ENCODE results near the gene GLTPD2. TPM values are rescaled to one million over a fixed set of nuclear protein-coding genes. Genes with fewer than 3 reads are reported as not detected.
A peak's percentile ranks its signal among the peaks of the same experiment; 100 is the strongest.

Gene GLTPD2
- total RNA-seq, 4 donors from 2014 or later, result 1.1 to 2.0 (median 1.1) TPM; not detected in 1

DNA sequence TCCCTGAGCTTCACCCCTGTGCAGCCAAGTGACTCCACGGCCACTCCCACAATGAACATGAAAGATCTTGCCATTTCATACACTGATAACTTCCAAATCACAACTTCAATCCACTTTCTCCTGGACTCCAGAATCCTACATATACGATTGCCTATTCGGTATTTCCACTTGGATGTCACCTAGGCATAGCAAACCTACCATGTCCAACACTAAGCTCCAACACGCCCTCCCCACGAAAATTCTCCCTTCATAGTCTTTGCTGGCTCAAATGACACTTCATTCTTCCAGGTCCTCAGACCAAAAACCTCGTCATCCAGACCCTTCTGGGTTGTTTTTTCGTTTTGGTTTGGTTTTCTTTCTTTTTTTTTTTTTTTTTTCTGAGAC lies 1.9 kb downstream of the GLTPD2 start:
- H3K9me3 ChIP-seq, result no peaks in the 10 kb centered on the region
- H3K27ac ChIP-seq, result peak overlapping the region; percentile 95 to 99 (median 96)
- intact Hi-C loops (cut with DNase I), result no loop called here
- no peaks in the 10 kb centered on the region for H3K36me3 ChIP-seq
- TF ChIP-seq, protein P1, sequence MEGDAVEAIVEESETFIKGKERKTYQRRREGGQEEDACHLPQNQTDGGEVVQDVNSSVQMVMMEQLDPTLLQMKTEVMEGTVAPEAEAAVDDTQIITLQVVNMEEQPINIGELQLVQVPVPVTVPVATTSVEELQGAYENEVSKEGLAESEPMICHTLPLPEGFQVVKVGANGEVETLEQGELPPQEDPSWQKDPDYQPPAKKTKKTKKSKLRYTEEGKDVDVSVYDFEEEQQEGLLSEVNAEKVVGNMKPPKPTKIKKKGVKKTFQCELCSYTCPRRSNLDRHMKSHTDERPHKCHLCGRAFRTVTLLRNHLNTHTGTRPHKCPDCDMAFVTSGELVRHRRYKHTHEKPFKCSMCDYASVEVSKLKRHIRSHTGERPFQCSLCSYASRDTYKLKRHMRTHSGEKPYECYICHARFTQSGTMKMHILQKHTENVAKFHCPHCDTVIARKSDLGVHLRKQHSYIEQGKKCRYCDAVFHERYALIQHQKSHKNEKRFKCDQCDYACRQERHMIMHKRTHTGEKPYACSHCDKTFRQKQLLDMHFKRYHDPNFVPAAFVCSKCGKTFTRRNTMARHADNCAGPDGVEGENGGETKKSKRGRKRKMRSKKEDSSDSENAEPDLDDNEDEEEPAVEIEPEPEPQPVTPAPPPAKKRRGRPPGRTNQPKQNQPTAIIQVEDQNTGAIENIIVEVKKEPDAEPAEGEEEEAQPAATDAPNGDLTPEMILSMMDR (IDR thresholded peaks at IDR 0.05), result no peak
- no peak for TF ChIP-seq POLR2A (IDR thresholded peaks at IDR 0.05)
- no peak for DNase-seq
- H3K4me3 ChIP-seq, result peak overlapping the region; percentile 44 to 89 (median 67)
- peaks cover 0 to 8% (median 0%) of the 10 kb centered on the region in 4 donors for H3K27me3 ChIP-seq
- 25 to 36% methylated on average over 7 of the region's 7 CpGs for WGBS, 2 donors
- H3K4me1 ChIP-seq, result peaks cover 18 to 55% (median 26%) of the 10 kb centered on the region in 3 donors

DNA sequence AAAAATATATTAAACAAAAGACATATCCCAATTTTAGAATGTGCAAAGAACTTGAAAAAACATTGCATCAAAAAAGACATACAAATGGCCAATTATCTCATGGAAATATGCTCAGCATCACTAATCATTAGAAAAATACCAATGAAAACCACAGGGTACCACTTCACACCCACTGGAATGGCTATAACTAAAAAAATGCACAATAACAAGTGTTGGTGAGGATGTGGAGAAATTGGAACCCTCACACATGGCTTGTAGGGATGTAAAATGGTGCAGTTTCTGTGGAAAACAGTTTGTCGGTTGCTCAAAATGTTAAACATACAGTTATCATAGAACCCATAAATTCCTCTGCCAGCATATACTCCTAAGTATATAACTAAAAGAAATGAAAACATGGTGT lies 6.4 kb downstream of the GLTPD2 start:
- H3K9me3 ChIP-seq, result no peaks in the 10 kb centered on the region
- TF ChIP-seq, protein P1 (IDR thresholded peaks at IDR 0.05), result no peak
- TF ChIP-seq POLR2A (IDR thresholded peaks at IDR 0.05), result no peak
- WGBS, 2 donors, result 93 to 95% methylated on average over 1 of the region's 1 CpG
- peak overlapping the region; percentile 82 to 97 (median 88) for H3K27ac ChIP-seq
- no peak for DNase-seq
- intact Hi-C loops (cut with DNase I), result no loop called here
- no peak overlapping the region for H3K4me3 ChIP-seq
- H3K4me1 ChIP-seq, result peaks cover 4 to 28% (median 8%) of the 10 kb centered on the region in 3 donors
- no peaks in the 10 kb centered on the region for H3K27me3 ChIP-seq
- peaks cover 0 to 28% (median 8%) of the 10 kb centered on the region in 3 donors for H3K36me3 ChIP-seq

DNA sequence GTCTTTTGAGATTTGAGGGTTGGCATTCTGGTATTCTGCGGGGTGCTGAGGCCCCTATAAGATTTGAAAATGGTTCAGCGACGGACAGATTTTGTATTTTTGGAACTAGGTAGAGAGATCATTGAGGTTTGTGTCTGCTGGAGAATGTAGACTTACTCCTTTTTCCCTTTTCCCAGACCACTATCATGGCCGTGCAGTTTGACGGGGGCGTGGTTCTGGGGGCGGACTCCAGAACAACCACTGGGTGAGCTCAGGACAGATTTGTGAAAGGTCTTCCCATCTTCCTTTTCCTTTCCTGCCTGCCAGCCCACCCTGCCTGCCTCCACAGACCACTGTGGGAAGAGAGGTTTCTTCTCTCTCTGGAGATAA lies 7.8 kb downstream of the GLTPD2 start:
- peaks cover 0 to 28% (median 8%) of the 10 kb centered on the region in 3 donors for H3K36me3 ChIP-seq
- TF ChIP-seq, protein P1 (IDR thresholded peaks at IDR 0.05), result no peak
- TF ChIP-seq POLR2A (IDR thresholded peaks at IDR 0.05), result no peak
- WGBS, 2 donors, result 0% methylated on average over 7 of the region's 7 CpGs
- DNase-seq, result no peak
- H3K4me1 ChIP-seq, result peaks cover 4 to 19% (median 8%) of the 10 kb centered on the region in 3 donors
- no peaks in the 10 kb centered on the region for H3K9me3 ChIP-seq
- H3K4me3 ChIP-seq, result peak overlapping the region; percentile 76 to 97 (median 90)
- H3K27me3 ChIP-seq, result no peaks in the 10 kb centered on the region
- H3K27ac ChIP-seq, result peak overlapping the region; percentile 82 to 97 (median 88)
- intact Hi-C loops (cut with DNase I), result no loop called here

DNA sequence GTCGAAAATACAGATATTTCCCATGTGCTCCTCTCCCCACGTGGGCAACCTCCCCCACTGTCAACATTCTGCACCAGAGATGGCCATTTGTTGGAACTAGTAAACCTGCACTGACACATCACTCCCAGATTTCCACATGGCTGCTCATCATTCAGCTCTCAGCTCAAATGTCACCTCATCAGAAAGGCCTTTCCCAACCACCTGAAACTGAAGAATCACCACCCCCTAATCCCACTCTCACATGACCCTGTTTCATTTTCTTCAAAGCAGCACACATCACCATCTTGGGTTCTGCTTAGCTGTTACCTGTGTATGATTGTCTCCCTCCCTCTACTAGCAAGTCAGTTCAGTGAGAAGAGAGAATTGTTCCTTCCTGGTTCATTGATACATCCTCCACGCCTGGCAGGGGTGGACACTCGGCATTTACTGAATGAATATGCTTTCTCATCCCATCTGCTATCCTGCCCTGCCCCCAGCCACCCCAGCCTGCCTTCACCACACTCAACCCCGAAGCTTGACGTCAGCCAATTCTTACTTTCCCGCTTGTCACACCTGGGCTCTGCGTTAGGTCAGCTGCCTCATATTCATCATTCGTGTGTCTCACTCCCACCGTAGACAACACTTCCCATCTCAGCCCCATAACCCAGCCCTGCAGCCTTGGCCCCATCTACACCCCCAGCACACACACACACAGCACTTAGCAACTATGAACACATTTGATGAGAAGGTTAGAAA lies 11.9 kb downstream of the GLTPD2 start:
- Histone ChIP-seq H3K27ac (no peak overlapping the region), H3K4me3 (no peak overlapping the region), H3K27me3 (no peaks in the 10 kb centered on the region), H3K36me3 (peaks cover 0 to 28% (median 8%) of the 10 kb centered on the region in 3 donors), H3K9me3 (no peaks in the 10 kb centered on the region), H3K4me1 (peaks cover 4 to 18% (median 8%) of the 10 kb centered on the region in 3 donors)
- TF ChIP-seq, protein P1 (IDR thresholded peaks at IDR 0.05), result no peak
- no peak for TF ChIP-seq POLR2A (IDR thresholded peaks at IDR 0.05)
- 74 to 87% methylated on average over 10 of the region's 10 CpGs for WGBS, 2 donors
- intact Hi-C loops (cut with DNase I), result no loop called here
- DNase-seq, result no peak

DNA sequence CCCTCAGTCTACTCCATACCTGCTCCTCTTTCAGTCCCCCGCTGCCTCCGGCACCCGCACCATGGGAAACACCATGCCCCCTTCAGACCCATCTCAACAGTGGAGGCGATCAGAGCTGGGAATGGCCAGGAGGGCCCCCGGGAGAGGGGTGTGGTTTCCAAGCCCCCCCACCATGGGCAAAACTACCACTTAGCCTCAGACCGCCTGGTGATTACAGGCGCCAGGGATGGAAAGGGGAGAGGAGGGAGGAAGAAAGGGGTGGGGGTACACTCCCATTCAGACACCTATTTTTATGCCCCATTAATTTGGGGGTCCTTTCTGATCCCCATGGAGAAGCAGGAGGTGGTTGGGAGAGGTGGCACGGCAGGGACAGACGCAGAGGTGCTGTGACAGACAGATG lies 13.5 kb downstream of the GLTPD2 start, which contains the start of gene C17orf114:
C17orf114 (minus strand) TSS at position 101 of the 400 bp plus-strand sequence.
- Histone ChIP-seq H3K27me3 (no peaks in the 10 kb centered on the region), H3K9me3 (no peaks in the 10 kb centered on the region), H3K4me3 (no peak within 1 kb of the TSS), H3K36me3 (peaks cover 0 to 24% (median 8%) of the 10 kb centered on the region in 3 donors), H3K4me1 (peaks cover 0 to 16% (median 5%) of the 10 kb centered on the region in 3 donors), H3K27ac (no peak within 1 kb of the TSS)
- DNase-seq, result no peak
- intact Hi-C loops (cut with DNase I), result no loop called here
- WGBS, 2 donors, result 73 to 90% methylated on average over 2 to 7 of the region's 9 CpGs
- TF ChIP-seq, protein P1 (IDR thresholded peaks at IDR 0.05), result no peak
- no peak for TF ChIP-seq POLR2A (IDR thresholded peaks at IDR 0.05)
